ENCODE measurements around the gene MAB21L4. TPM values are rescaled to one million over a fixed set of nuclear protein-coding genes. Genes with fewer than 3 reads are reported as not detected.
A peak's percentile ranks its signal among the peaks of the same experiment; 100 is the strongest.

Gene MAB21L4
- total RNA-seq, 8 experiments from 2014 or later, result 0.08 to 0.38 (median 0.21) TPM; not detected in 4

DNA sequence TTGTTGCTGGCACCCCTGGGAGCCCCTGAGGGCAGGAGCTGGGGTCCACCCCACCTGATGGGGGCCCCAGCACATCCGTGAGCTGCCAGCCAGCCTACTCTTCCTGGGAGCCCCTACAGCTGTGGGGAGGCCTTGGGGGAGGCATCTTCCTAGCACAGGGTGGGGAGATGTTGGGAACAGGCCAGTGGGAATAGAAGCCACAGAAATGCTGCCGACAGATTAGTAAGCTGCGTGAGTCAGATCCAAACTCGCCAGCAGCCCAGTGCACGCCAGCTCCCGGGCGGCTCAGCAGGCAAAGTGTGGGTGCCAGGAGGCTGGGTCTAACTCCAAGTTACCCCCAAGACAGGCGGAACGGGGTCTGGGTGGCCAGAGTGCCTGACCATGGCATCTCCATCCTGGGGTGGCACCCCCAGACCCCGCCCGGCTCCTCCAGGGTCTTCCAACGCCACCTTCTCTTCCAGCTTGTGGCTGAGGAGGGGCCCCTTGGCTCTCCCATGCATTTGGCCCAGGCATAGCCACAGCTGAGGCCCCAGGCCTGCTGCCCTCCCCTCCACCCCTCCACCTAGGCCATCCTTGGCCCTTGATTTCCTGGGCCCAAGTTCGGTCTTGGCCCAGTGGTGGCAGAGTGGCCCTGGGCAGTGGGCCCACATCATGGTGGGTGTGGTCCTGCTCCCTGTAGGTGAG lies 25.5 kb upstream of the MAB21L4 start:
- Histone ChIP-seq H3K4me3 (no peak overlapping the region), H3K27ac (no peak overlapping the region), H3K4me1 (replicated peaks in 1 of 2) (peaks cover 11 to 15% of the 10 kb centered on the region in 2 donors)
- in situ Hi-C loops (cut with MboI; ENCODE audit: low pct_unique_long_range_greater_than_20kb in 2 of 9, low sequenced_read_pairs in 9 of 9, unreplicated experiment in 9 of 9), result no loop called here
- 0 to 86% methylated on average over 1 to 6 of the region's 13 CpGs; no CpG with 5 or more reads in 8 of the 10 experiments for WGBS, 10 experiments
- peak in 3 of 8 experiments; percentile 32 to 79 (median 77) for ATAC-seq (replicated peaks in 6 of 8)

DNA sequence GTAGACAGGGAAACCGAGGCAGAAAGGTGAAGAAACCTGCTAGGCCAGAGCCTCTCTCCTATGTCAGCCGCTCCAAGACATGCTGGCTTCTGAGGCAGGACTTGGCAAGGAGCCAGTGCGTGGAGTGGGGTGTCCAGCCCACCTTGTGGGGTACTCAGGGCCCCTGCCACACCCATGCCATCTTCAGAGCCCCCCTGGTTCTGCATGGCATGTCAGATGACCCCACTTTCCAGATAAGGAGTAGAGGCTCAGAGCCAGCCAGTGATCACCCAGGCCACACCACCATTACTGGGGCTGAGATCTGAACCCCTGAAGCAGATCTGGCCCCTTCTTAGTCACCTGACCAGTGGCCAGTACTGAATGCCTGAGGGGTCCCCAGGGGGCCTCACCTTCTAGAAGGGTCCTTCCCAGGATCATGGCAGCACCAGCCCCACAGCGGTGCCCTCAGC lies 24.9 kb upstream of the MAB21L4 start:
- ATAC-seq (replicated peaks in 6 of 8), result peak in 1 of 8 experiments; percentile 5
- H3K4me1 ChIP-seq (replicated peaks in 1 of 2), result peaks cover 13 to 18% of the 10 kb centered on the region in 2 donors
- WGBS, 10 experiments, result 0 to 100% (median 71%) methylated on average over 1 to 2 of the region's 4 CpGs; no CpG with 5 or more reads in 6 of the 10 experiments
- in situ Hi-C loops (cut with MboI; ENCODE audit: low pct_unique_long_range_greater_than_20kb in 2 of 9, low sequenced_read_pairs in 9 of 9, unreplicated experiment in 9 of 9), result no loop called here
- H3K27ac ChIP-seq, result no peak overlapping the region
- no peak overlapping the region for H3K4me3 ChIP-seq

DNA sequence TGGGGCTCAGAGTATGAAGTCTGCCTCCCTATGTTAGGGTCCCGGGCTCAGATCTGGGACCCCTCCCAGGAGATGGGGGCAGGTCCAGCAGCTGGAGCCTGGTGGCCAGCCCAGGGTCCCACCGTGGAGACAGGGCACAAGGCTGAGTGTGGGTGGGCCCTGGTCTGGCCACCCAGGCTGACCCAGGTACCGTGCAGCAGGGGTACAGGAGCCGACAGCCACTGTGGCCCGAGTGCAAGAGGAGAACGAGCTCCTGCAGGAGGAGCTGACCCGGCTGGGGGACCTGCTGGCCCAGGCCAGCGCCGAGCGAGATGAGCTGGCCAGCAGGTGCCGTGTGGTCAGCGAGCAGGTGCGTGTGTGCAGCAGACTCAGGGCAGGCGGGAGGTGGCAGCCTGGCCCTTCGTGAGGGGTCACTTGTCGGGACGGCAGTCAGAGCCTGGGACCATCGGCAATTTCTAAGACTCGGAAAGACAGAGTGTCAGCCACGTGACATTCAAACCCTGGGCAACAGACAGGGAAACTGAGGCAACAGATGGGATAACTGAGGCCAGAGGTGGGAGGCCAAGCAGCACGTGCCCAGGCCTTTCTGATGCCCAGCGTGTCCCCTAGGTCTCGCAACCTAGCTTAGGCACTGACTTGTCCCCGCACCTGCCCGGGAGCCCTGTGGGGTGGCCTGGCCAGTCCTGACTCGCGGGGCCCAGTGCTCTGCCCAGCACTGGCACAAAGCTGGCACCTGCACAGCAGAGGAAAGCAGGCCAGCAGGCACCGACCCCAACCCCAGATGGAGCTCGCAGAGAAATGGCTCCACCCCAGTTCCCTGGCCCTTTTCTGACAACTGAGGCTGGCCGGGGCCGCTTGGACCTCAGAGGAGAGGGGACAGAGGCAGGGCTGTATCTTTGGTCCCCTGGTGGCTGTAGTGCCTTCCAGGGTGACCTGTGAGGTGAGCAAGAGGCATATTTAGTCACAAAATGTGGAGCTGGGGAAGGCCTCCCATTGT lies 24.1 kb upstream of the MAB21L4 start:
- Histone ChIP-seq H3K4me1 (replicated peaks in 1 of 2) (peaks cover 13 to 24% of the 10 kb centered on the region in 2 donors), H3K27ac (no peak overlapping the region), H3K4me3 (no peak overlapping the region)
- ATAC-seq (replicated peaks in 6 of 8), result no peak
- 0 to 100% (median 84%) methylated on average over 1 to 21 of the region's 31 CpGs; no CpG with 5 or more reads in 3 of the 10 experiments for WGBS, 10 experiments
- in situ Hi-C loops (cut with MboI; ENCODE audit: low pct_unique_long_range_greater_than_20kb in 2 of 9, low sequenced_read_pairs in 9 of 9, unreplicated experiment in 9 of 9), result no loop called here

DNA sequence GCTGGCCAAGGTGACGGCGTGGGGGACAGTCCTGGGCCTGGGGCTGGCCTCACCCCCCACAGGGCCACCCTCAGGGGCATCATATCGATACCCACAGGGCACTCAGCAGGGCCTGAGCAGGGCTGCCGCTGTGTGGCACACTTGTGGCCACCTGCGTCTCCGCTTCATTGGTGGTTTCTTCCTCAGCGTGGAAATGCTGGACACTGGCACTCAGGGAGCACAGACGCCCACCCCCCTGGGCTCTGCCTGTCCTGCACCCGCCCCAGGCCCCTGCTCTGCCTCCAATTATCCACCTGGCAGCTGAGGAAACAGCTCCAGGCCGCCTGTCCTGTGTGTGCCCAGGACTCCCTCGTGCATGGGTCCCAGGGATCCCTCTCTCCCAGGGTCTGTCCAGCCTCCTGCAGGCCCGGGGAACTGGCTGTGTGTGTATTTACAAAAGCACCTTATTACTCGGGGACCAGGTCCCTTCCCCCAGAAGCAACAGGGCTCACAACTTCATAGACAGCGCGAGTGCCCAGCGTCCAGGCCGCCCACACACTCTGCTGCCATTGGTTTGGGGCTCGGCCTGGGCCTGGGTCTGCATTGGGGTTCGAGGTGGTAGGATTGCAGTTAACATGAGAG lies 23.3 kb upstream of the MAB21L4 start:
- in situ Hi-C loops (cut with MboI; ENCODE audit: low pct_unique_long_range_greater_than_20kb in 2 of 9, low sequenced_read_pairs in 9 of 9, unreplicated experiment in 9 of 9), result no loop called here
- ATAC-seq (replicated peaks in 6 of 8), result no peak
- H3K4me3 ChIP-seq, result no peak overlapping the region
- H3K4me1 ChIP-seq (replicated peaks in 1 of 2), result peaks cover 13 to 24% of the 10 kb centered on the region in 2 donors
- H3K27ac ChIP-seq, result no peak overlapping the region
- WGBS, 10 experiments, result 20 to 83% (median 61%) methylated on average over 2 to 8 of the region's 19 CpGs; no CpG with 5 or more reads in 6 of the 10 experiments

DNA sequence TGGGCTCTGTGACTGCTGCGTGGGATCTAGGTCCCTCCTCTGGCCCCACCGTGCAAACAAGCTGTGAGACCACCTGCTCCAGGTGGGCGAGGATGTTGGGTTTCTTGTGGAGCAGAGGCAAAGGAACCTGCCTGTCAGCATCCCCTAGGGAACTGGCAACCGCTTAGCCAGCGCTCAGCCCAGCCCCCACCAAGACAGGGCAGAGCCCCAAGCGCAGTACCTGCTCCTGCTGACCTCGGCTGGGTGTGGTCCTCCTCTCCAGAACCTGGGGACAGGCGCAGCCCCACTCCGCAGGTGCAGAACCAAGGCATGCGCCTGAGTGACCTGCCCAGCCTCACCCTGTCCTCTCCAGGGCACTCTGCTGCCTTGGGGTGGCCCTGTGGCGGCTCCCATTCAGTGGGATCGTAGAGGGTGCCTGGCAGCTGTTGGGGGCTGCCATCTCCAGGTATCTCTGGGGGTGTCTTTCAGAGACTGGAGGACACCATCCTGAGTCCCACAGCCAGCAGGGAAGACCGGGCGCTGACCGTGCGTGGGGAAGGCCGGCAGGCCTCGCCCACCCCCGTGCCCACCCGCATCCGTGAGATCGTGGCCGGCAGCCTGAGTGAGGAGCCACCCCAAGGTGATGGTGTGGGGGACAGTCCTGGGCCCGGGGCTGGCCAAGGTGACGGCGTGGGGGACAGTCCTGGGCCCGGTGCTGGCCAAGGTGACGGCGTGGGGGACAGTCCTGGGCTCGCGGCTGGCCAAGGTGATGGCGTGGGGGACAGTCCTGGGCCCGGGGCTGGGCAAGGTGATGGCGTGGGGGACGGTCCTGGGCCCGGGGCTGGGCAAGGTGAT lies 22.5 kb upstream of the MAB21L4 start:
- WGBS, 10 experiments, result 85 to 100% (median 100%) methylated on average over 1 to 7 of the region's 36 CpGs; no CpG with 5 or more reads in 7 of the 10 experiments
- Histone ChIP-seq H3K4me1 (replicated peaks in 1 of 2) (peaks cover 13 to 24% of the 10 kb centered on the region in 2 donors), H3K4me3 (no peak overlapping the region), H3K27ac (no peak overlapping the region)
- no peak for ATAC-seq (replicated peaks in 6 of 8)
- in situ Hi-C loops (cut with MboI; ENCODE audit: low pct_unique_long_range_greater_than_20kb in 2 of 9, low sequenced_read_pairs in 9 of 9, unreplicated experiment in 9 of 9), result no loop called here

DNA sequence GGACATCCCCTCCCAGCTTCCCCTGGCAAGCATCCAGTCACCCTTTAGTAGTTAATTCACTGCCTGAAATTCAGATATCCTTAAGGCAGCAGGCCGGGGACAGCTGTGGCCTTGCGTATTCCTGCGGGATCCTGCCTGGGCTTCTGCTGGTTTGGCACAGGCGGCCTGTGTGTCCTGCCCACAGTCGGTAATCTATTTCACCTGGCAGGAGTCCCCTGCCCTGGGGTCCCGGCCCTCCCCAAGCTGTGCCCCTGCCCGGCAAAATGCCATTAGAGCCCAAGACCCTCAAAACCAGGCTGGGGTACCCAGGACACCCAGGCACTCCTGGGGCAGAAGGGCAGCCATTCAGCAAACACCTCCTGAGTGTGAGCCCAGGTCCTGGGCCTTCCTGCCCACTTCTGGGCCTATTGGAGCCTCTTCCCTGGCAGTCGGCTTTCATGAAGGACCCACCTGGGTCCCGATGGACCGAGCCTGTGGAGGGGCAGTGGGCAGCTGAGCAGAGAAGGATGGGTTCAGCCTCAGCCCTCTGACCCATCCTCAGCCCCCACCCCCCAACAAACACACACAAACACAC lies 21.8 kb upstream of the MAB21L4 start:
- Histone ChIP-seq H3K4me1 (replicated peaks in 1 of 2) (peaks cover 11 to 22% of the 10 kb centered on the region in 2 donors), H3K4me3 (no peak overlapping the region), H3K27ac (no peak overlapping the region)
- 80 to 90% (median 81%) methylated on average over 1 to 4 of the region's 10 CpGs; no CpG with 5 or more reads in 6 of the 10 experiments for WGBS, 10 experiments
- ATAC-seq (replicated peaks in 6 of 8), result peak in 1 of 8 experiments; percentile 3
- in situ Hi-C loops (cut with MboI; ENCODE audit: low pct_unique_long_range_greater_than_20kb in 2 of 9, low sequenced_read_pairs in 9 of 9, unreplicated experiment in 9 of 9), result no loop called here

DNA sequence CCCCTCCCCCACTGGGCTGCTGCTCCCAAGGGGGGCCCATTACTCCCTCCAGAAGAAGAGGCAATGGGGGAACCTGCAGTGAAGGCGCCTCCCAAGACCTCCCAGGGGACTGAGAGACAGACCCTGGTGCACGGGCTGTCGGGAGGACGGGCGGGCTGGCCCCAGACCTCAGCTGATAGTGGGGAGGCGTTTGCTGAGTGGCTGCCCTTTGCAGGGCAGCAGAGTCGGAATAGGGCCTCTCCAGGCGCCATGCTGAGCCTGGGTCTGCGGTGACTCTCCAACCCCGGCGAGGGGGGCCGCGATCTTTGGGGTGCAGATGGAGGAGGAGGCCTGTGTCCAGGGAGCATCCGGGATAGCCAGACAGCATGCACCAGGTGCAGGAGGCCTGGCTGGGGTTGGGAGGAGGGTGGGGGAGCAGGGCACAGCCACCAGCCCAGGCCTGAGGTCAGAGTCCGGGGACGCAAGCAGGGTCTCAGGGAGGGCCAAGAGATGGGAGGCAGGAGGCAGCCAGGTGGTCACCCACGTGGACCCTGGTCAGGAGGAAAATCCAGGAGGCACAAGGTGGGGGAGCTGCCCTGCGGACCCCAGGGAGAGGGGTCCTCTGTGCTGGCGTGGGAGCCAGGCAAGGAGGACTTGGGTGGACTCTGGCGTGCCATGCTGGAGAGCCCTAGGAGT lies 21.2 kb upstream of the MAB21L4 start:
- Histone ChIP-seq H3K4me3 (no peak overlapping the region), H3K4me1 (replicated peaks in 1 of 2) (peaks cover 7 to 16% of the 10 kb centered on the region in 2 donors), H3K27ac (no peak overlapping the region)
- WGBS, 10 experiments, result 60 to 100% methylated on average over 1 of the region's 20 CpGs; no CpG with 5 or more reads in 8 of the 10 experiments
- in situ Hi-C loops (cut with MboI; ENCODE audit: low pct_unique_long_range_greater_than_20kb in 2 of 9, low sequenced_read_pairs in 9 of 9, unreplicated experiment in 9 of 9), result no loop called here
- ATAC-seq (replicated peaks in 6 of 8), result peak in 4 of 8 experiments; percentile 11 to 18 (median 12)

DNA sequence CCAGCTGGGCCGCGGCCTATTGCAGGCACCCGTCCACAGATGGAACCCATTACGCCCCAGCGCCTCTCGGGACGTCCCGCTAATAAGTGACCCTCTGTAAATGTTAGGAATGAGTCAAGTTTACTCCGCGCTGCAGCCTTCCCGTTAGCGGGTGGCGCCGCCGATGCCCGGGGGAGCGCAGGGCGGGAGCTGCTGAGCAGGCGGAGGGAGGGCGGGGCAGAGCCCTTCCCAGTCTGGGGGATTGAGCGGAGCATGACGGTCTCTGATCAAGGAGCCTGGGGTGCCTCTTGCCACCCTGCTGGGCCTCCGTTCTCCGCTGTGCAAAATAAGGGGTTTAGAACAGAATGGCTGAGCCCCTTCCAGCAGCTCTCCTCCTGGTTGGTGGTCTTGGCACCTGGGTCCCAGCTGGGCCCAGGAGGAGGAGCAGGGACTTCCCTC lies 20.6 kb upstream of the MAB21L4 start:
- in situ Hi-C loops (cut with MboI; ENCODE audit: low pct_unique_long_range_greater_than_20kb in 2 of 9, low sequenced_read_pairs in 9 of 9, unreplicated experiment in 9 of 9), result no loop called here
- Histone ChIP-seq H3K4me3 (no peak overlapping the region), H3K4me1 (replicated peaks in 1 of 2) (peaks cover 7 to 16% of the 10 kb centered on the region in 2 donors), H3K27ac (no peak overlapping the region)
- peak; percentile 56 to 92 (median 70) for ATAC-seq (replicated peaks in 6 of 8)
- no CpG with 5 or more reads among the region's 24 CpGs for WGBS, 10 experiments

DNA sequence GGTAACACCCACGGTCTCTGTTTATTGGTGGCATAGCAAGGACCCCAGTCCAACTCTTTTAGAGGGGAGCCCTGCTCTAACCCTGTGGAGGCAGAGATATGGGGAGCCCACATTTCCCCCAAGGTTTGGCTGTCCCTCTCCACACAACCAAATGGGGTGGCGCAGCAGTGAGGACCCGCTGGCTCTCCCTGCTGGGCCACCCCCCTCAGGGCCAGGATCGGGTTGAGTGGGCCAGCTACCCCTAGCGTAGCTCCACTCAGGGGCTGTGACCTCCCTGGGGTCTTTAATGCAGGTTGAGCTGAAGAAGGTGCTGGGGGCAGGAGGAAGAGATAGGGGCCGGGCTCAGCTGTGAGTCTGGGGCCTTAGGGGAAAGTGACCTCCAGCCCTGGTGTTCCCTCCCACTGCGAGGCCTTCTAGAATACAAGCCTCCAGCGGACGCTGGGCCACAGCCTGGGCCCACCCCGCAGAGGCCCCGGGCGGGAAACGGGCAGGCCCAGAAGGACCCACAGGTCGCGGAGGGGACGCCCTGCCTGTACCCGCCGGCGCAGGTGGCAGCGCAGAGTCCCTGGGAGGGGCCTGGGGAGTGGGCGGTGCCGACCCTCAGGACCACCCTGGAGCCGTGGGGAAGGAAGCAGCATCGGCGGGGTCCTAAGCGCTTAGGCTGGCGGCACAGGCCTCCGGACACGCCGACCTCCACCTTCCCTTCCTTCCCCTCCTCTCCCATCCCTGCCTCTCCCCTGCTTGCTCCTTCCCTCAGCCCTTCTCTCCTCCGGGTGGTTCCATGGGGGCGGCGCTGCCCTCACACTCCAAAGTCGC lies 19.8 kb upstream of the MAB21L4 start:
- Histone ChIP-seq H3K4me3 (peak overlapping the region in 1 of 5 donors; percentile 9), H3K27ac (no peak overlapping the region), H3K4me1 (replicated peaks in 1 of 2) (peaks cover 7 to 16% of the 10 kb centered on the region in 2 donors)
- ATAC-seq (replicated peaks in 6 of 8), result peak in 5 of 8 experiments; percentile 23 to 61 (median 47)
- WGBS, 10 experiments, result 33 to 100% (median 53%) methylated on average over 1 to 9 of the region's 34 CpGs; no CpG with 5 or more reads in 7 of the 10 experiments
- in situ Hi-C loops (cut with MboI; ENCODE audit: low pct_unique_long_range_greater_than_20kb in 2 of 9, low sequenced_read_pairs in 9 of 9, unreplicated experiment in 9 of 9), result no loop called here

DNA sequence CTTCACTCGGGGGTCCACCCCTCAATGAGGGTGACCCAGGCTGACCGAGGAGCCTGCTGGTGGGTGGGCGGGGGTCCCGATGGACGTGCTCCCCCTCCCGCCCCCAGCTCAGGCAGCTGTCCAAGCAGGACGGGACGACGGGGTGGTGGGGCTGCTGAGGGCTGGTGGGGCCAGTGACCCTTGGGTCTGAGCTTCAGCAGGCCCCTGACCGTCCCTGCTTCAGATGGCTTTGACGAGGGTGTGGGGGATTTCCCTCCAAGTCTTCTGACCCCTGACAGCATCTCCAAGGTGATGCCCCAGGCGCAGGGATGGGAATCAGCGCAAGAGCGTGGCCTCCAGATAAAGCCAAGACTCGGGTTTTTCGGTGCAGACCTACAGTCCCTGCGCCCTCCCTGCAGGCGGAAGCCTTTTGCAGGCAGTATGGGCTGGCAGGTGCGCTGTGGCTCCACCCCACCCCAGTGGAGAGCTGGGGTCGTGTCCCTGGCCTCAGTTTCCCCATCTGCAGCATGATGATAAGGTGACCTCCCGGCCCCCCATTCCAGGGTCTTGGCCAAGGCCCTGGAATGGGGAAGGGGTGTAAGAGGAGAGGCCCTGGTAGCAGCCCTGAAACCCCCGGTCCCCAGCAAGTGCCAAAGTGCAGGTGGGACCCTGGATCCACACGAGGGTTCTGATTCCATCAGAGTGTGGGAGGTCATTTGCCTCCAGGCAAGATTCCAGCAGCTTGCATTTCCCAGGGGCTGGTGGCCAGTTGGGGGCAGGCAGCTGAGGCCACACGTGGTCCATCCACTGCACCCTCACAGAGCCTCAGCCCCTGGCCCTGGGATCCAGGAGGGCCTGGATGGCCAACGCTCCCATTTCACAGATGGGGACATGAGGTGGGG lies 18.9 kb upstream of the MAB21L4 start:
- Histone ChIP-seq H3K4me3 (no peak overlapping the region), H3K4me1 (replicated peaks in 1 of 2) (peaks cover 7 to 16% of the 10 kb centered on the region in 2 donors), H3K27ac (no peak overlapping the region)
- in situ Hi-C loops (cut with MboI; ENCODE audit: low pct_unique_long_range_greater_than_20kb in 2 of 9, low sequenced_read_pairs in 9 of 9, unreplicated experiment in 9 of 9), result no loop called here
- peak in 6 of 8 experiments; percentile 2 to 20 (median 10) for ATAC-seq (replicated peaks in 6 of 8)
- 61 to 100% (median 90%) methylated on average over 1 to 4 of the region's 25 CpGs; no CpG with 5 or more reads in 5 of the 10 experiments for WGBS, 10 experiments

All from motor neuron (in vitro differentiated cells).